ENCODE measurements around the gene GATD1.

The GATD1 gene

DNA sequence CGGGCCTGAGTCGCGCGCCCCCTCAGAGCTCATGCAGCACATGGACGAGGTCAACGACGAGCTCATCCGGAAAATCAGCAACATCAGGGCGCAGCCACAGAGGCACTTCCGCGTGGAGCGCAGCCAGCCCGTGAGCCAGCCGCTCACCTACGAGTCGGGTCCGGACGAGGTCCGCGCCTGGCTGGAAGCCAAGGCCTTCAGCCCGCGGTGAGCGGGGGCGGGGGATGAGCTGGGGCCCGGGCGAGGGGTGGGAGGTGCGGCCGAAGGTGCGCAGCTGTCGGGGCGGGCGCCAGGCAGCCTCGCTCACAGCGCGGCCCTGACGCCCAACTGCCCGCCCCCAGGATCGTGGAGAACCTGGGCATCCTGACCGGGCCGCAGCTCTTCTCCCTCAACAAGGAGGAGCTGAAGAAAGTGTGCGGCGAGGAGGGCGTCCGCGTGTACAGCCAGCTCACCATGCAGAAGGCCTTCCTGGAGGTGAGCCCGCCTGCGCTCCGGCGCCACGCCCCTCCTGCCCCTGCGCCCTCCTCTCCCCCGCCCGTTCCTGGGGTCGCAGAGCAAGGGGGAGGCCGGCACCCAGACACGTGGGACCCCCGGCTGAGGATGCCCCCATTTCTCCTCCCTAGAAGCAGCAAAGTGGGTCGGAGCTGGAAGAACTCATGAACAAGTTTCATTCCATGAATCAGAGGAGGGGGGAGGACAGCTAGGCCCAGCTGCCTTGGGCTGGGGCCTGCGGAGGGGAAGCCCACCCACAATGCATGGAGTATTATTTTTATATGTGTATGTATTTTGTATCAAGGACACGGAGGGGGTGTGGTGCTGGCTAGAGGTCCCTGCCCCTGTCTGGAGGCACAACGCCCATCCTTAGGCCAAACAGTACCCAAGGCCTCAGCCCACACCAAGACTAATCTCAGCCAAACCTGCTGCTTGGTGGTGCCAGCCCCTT, 50.7 kb downstream of the GATD1 start:
- peak; percentile 64 for DNase-seq (ENCODE audit: low spot score)

- no peak for DNase-seq (ENCODE audit: low spot score)
These were observed 51.6 kb downstream of the GATD1 start for GRCh38 chr11:725624-726202.

- DNase-seq (ENCODE audit: low spot score) = no peak
These were observed 52.4 kb downstream of the GATD1 start for GRCh38 chr11:724778-725386.

- no peak for DNase-seq (ENCODE audit: low spot score)
These were observed 53.1 kb downstream of the GATD1 start for GRCh38 chr11:724049-724777.

- DNase-seq (ENCODE audit: low spot score) = peak; percentile 60
These were observed 54.0 kb downstream of the GATD1 start for GRCh38 chr11:723120-723883.

DNA sequence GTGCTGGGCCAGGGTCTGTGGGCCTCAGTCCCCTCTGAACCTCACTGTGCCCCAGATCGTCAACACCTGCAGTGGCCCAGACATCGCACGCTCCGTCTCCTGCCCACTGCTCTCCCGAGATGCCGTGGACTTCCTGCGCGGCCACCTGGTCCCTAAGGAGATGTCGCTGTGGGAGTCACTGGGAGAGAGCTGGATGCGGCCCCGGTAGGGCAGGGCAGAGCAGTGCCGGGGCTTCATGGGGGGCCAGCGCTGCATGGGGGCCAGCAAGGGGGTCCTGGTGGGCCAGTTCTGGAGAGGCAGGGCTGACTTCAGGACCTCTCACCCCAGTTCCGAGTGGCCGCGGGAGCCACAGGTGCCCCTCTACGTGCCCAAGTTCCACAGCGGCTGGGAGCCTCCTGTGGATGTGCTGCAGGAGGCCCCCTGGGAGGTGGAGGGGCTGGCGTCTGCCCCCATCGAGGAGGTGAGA, 54.9 kb downstream of the GATD1 start:
- no peak for DNase-seq (ENCODE audit: low spot score)

DNA sequence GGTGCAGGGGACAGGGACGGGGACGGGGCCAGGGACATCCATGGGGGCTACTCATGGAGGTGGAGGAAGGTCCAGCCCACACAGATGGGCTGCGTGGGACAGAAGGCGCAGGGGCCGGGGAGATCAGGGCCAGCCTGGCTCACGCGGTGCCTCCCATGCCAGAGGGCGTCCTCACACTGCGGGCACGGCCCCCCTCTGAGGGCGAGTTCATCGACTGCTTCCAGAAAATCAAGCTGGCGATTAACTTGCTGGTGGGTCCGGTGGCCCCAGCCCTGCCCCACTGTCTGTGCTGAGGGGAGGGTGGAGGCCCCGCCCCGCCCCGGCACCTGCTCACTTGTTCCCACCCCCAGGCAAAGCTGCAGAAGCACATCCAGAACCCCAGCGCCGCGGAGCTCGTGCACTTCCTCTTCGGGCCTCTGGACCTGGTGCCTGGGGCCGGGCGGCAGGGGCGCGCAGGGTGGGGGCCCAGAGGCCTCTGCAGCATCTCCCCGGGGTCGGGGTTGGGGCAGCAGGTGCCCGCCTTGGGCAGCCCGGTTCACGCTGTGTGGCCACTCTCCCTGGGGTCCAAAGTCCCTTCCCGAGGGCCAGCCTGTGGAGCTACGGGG, 55.4 kb downstream of the GATD1 start:
- DNase-seq (ENCODE audit: low spot score) = peak; percentile 87

- DNase-seq (ENCODE audit: low spot score) = peak; percentile 29
These were observed 56.0 kb downstream of the GATD1 start for GRCh38 chr11:721247-721740.

GRCh38 chr11:720642-721246, 56.5 kb downstream of the GATD1 start:
- DNase-seq (ENCODE audit: low spot score) = peak; percentile 80

DNA sequence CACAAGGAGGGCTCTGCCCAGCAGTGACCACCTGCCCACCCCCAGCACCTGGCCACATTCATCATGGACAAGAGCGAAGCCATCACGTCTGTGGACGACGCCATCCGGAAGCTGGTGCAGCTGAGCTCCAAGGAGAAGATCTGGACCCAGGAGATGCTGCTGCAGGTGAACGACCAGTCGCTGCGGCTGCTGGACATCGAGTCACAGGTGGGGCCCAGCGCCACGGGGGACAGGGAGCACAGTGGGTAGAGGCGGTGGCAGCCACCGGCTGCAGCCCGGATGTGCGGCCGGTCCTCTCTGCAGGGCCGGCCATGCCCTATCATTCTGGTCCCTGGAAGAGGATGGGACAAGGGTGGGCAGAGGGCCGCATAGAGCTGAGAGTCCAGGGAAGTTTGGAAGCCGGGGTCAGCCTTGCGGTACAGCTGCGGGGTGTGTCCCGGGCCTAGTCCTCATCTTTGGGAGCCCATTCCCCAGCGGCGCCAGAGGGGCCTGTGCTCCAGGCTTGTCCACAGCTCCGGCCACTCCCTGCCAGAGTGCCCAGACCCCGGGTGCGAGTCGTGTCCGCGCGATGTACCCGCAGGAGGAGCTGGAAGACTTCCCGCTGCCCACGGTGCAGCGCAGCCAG, 57.2 kb downstream of the GATD1 start:
- no peak for DNase-seq (ENCODE audit: low spot score)

GRCh38 chr11:719214-720016, 57.9 kb downstream of the GATD1 start:
- no peak for DNase-seq (ENCODE audit: low spot score)
